HFF-Myc (cell line): Measurements from ENCODE around the gene PRKAG2.

ENCODE experiments used
- DNase-seq: peaks from one replicate; pipeline ENCODE4 v3.0.0-alpha.2; 2011; ENCODE audit warnings: low read depth; ENCODE audit errors: extremely low read depth
- H3K4me3 ChIP-seq: replicated peaks from 2 replicates; pipeline ENCODE4 v1.5.1; 2011; ENCODE audit warnings: low read depth, mild to moderate bottlenecking, control low read depth, low read length
- CTCF ChIP-seq: IDR thresholded peaks from 2 replicates; pipeline ENCODE4 v1.5.1; 2012; ENCODE audit warnings: mild to moderate bottlenecking, low read depth, low read length, control low read depth; ENCODE audit errors: missing control alignments

Gene PRKAG2

DNA sequence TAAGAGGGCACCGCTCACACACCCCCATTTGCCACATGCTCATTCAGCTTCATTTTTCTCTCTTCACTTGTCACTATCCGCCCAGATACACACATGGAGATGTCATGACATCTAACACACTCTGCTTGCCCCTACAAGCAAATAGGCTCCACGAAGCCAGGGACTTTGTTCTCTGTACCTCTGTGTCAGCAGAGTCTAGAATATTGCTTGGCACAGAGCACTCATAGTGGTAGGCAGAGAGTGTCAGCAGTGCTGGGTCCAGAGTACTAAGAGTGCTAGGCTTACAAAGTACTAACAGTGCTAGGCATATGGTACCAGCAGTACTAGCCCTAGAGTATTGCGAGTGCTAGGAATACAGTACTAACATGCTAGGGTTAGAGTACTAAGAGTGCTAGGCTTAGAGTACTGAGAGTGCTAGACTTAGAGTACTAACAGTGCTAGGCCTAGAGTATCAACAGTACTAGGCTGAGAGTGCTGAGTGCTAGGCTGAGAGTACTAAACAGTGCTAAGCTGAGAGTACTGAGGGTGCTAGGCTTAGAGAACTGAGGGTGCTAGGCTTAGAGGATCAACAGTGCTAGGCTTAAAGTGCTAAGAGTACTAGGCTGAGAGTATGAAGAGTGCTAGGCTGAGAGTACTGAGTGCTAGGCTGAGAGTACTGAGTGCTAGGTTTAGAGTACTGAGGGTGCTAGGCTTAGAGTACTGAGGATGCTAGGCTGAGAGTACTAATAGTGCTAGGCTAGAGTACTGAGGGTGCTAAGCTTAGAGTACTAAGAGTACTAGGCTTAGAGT, 166.1 kb downstream of the PRKAG2 start:
- H3K4me3 ChIP-seq: no peak overlapping the region
- no peak for TF ChIP-seq CTCF
- no peak for DNase-seq

DNA sequence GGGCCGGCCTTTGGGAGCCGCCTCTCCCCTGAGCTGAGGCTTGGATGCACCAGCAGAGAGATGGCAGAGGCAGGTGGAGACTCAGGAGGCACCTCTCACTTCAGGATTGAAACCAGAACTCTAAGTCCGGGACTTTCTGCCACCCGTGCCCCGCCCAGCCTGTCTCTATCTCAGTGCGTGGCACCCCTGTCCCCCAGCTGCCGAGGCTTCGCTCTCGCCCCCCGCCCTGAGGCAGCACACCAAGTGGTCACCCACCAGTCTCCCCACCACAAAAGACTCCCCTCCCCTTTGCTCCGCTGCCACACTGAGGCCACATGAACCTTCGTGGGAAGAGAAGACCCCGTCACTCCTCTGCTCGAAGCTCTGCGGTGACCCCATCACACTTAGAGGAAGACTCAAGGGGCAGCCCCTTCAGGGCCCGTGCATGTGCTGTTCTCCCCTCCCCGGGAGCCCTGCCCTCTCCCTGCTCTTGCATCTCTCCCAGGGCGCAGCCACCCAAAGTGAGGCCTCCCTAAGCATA, 166.7 kb downstream of the PRKAG2 start:
- DNase-seq: no peak
- no peak overlapping the region for H3K4me3 ChIP-seq
- TF ChIP-seq CTCF: no peak

DNA sequence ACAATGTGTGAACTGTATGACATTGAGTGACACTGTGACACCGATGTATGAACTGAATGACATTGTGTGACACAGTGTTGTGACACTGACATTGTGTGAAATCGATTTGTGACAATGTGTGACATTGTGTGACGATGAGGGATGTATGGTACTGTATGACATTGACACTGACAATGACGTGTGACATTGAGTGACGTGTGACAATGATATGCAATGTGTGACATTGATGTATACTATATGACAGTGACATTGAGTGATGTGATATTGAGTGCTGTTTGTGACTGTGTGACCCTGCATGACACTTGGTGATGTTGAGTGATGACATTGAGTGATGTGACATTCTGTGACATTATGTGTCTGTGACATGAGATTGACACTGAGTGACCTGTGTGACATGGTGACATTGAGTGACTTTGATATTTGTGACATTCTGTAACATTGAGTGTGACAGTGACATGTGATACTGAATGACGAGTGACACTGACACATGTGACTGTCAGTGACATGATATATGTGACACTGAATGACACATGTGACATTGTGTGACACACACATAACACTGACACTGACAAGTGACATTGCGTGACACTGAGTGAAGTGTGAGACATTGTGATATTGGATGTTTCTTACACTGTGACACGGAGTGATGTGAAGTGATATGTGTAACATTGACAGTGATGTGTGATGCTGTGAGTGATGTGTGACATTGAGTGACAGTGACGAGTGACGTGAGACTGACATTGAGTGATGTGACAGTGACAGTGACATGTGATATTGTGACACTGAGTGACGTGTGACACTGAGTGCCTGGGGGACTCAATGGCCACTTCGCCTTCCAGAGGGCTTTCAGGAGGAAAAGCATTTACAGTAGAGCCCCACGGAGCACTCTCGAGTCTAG, 167.5 kb downstream of the PRKAG2 start:
- H3K4me3 ChIP-seq: no peak overlapping the region
- no peak for TF ChIP-seq CTCF
- DNase-seq: no peak

DNA sequence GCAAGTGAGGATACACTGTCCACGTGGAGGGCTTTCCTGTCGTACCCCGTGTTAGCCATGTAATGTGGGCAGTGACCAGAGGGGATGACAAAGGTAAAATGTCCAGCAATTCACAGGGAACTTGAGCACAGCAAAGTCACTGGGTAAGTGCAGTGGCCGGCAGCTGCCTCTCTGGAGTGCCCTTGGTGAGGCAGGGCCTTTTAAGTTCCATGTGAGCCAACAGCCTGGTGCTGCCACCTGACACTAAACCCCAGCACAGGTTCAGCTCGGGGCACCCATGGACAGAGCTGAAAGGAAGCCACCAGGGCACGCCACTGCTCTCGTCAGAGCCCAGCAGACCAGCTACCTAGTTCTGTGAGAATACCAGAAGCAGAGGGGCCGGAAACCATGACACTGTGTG, 168.3 kb downstream of the PRKAG2 start:
- TF ChIP-seq CTCF: no peak
- no peak overlapping the region for H3K4me3 ChIP-seq

DNA sequence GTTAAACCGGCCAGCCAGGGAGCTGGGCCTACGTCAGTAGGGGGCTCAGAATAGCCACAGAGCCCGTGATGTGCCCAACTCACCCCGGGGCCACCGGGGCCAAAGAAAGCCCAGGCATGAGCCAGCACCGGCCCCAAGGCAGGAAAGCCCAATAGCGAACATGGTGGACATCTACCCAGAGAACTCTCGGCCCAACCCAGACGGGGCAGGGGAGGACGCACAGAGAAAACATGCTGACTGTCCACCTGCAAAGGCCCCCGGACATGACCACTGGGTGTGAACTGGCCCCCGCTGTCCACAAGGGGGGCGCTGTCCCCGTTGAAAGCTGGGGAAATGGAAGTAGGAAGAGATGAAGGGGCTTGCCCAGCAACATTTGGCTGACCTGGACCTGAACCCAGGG, 169.2 kb downstream of the PRKAG2 start:
- TF ChIP-seq CTCF: no peak
- no peak overlapping the region for H3K4me3 ChIP-seq
- DNase-seq: no peak

More for the DNA sequence above, 168.3 kb downstream of the PRKAG2 start:
- DNase-seq: no peak

DNA sequence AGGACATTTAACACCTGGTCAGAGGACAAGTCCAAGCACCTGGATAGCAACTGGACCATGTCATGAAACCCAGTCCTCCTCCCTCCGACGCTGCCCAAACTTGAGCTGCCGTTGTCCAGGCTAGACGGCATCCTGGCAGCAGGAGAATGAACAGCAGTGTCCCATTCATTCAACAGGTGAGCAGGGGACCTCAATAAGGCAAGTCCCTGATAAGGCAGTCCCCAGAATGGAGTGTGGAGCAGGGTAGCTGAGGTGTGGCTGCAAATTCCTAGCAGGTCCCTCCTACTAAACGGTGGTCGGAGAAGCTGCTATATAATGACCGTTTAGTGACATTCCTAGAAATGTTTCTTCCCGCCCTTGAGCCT, 169.8 kb downstream of the PRKAG2 start:
- TF ChIP-seq CTCF: no peak
- DNase-seq: no peak
- no peak overlapping the region for H3K4me3 ChIP-seq
